DMS 273 (cell line): ENCODE measurements around the gene WDFY2.

Experiments
- DNase-seq: peaks from one replicate; lab custom pipeline; 2025; ENCODE audit not compliant: unreplicated experiment; lab: John Stamatoyannopoulos, UW

Gene WDFY2

GRCh38 chr13:51806566-51806965 is 222.3 kb downstream of the WDFY2 start:
- DNase-seq = peak; percentile 77

- no peak for DNase-seq
Observed at GRCh38 chr13:51807041-51807440, 222.8 kb downstream of the WDFY2 start.

GRCh38 chr13:51808811-51809210 is 224.5 kb downstream of the WDFY2 start:
- no peak for DNase-seq

- no peak for DNase-seq
Observed at GRCh38 chr13:51811046-51811445, 226.8 kb downstream of the WDFY2 start.

- no peak for DNase-seq
Observed at GRCh38 chr13:51811920-51812451, 227.7 kb downstream of the WDFY2 start.

GRCh38 chr13:51814071-51814470 is 229.8 kb downstream of the WDFY2 start:
- DNase-seq = no peak

- DNase-seq = peak; percentile 81
Observed at GRCh38 chr13:51814825-51815650, 230.8 kb downstream of the WDFY2 start.

GRCh38 chr13:51815848-51816247 is 231.6 kb downstream of the WDFY2 start:
- DNase-seq = no peak

- DNase-seq = no peak
Observed at GRCh38 chr13:51816604-51817249, 232.5 kb downstream of the WDFY2 start.
